Heart right ventricle (tissue), 16 donors: ENCODE data around the gene MACROD2. TPM values are rescaled to one million over a fixed set of nuclear protein-coding genes. Genes with fewer than 3 reads are reported as not detected.

Experiments
- ATAC-seq, 8 donors: fragments of 200-7000 bp; cut with Tn5 transposase; one replicate each; pipeline ENCODE4 v1.9.1; 2020; ENCODE audit warnings: mild to moderate bottlenecking in 8 of 8, moderate library complexity in 8 of 8, moderate number of reproducible peaks in 1 of 8
- DNase-seq, 2 donors: peaks; one replicate each; pipeline ENCODE4 v3.0.0-alpha.2; 2020
- H3K27ac ChIP-seq, 10 donors: fragments of 200-600 bp; sonication (generic) in 2 of 10; one replicate each; pipeline versions ENCODE4 v1.5.0 to v1.8.0; 2020 to 2022; ENCODE audit warnings: mild to moderate bottlenecking in 3 of 10
- H3K27me3 ChIP-seq, 7 donors: fragments of 200-600 bp; one replicate each; pipeline ENCODE4 v1.8.0; 2021 to 2022; ENCODE audit warnings: mild to moderate bottlenecking in 2 of 7
- H3K36me3 ChIP-seq, 9 donors: fragments of 200-600 bp; sonication (generic) in 1 of 9; one replicate each; pipeline versions ENCODE4 v1.5.0 to v1.8.0; 2020 to 2022; ENCODE audit warnings: mild to moderate bottlenecking in 2 of 9
- H3K4me1 ChIP-seq, 9 donors: fragments of 200-600 bp; sonication (generic) in 1 of 9; one replicate each; pipeline versions ENCODE4 v1.5.0 to v1.8.0; 2020 to 2022; ENCODE audit warnings: mild to moderate bottlenecking in 4 of 9
- H3K4me3 ChIP-seq, 10 donors: fragments of 200-600 bp; sonication (generic) in 2 of 10; one replicate each; pipeline versions ENCODE4 v1.5.0 to v1.8.0; 2020 to 2022; ENCODE audit warnings: mild to moderate bottlenecking in 7 of 10, moderate library complexity in 2 of 10
- H3K9me3 ChIP-seq, 11 donors: fragments of 200-600 bp in 10 of 11; sonication (generic) in 2 of 11; one replicate each; pipeline versions ENCODE4 v1.5.0 to v1.8.0; 2013 to 2022; ENCODE audit warnings: mild to moderate bottlenecking in 2 of 11, control low read depth in 1 of 11, moderate library complexity in 1 of 11
- CTCF ChIP-seq, 9 donors: fragments of 200-600 bp; sonication (generic) in 2 of 9; IDR thresholded peaks; one replicate each; pipeline versions ENCODE4 v1.5.0 to v1.8.0; 2021 to 2022; ENCODE audit warnings: antibody characterized with exemption in 9 of 9, mild to moderate bottlenecking in 5 of 9, moderate library complexity in 1 of 9
- WGBS, 2 donors: extraction: QIAGEN DNeasy Blood & Tissue Kit; methylation state at CpG; one replicate each; pipeline ENCODE4 v1.1.7; 2013; ENCODE audit warnings: inconsistent platforms in 1 of 2; 5-methylcytosine and 5-hydroxymethylcytosine counted together
- intact Hi-C, 10 donors: fragments of 100-400 bp; cut with DNase I; formaldehyde crosslinking; loops; one replicate each; pipeline versions ENCODE4 v1.11.1 to v1.14.2; 2022
- polyA plus RNA-seq, 2 donors: library from polyadenylated mRNA; stranded (reverse); fragments of 200-250 nt; gene quantifications; one replicate each; pipeline ENCODE4 v1.2.3, GENCODE V29; 2013
- total RNA-seq, 10 donors: library from RNA; stranded (reverse); fragmentation: NEBNext Ultra II Directional in 3 of 10; extraction: Animal tissue kit (Norgen Biotek cat#: 25700) in 3 of 10; gene quantifications; one replicate each; pipeline versions ENCODE4 v1.2.1 to v1.2.4, GENCODE V29; 2021 to 2023
- donor health status: Arrhythmogenic right ventricular cardiomyopathy.
- donor health status: ischemic (EF 13 %, LVEDD 7.1; RV severe dilation, severe dysfunction).
- donor health status: healthy with polysubstance abuse.
- donor health status: DM: no; HTN: yes; CAD: no.
- donor health status: DM: no; HTN: no; CAD: no.
- donor health status: ischemic (EF 25% LVEDD 6.9; RV normal size, moderate dysfunction).
- donor health status: ischemic (EF 25% LVEDD 5.7; RV mildly dilated, moderate dysfunction).
- donor health status: healthy.
- donor health status: DM: yes; HTN: yes; CAD: no.
- donor health status: Ischemic cardiomyopathy.
- donor health status: ischemic (EF 35%, LVEDD 5.7; RV mildly dilated, moderate dysfunction).
- donor health status: nonischemic (EF 11% LVEDD 7.7; RV severe dilation, severe dysfunction).
- donor health status: DM: yes; HTN: yes; CAD: no.
- donor health status: PGD.
- donor health status: ischemic (EF 29% LVEDD 5.4; RV normal size, mild dysfunction).
- donor health status: nonischemic (EF 23%, LVEDD 6.1; RV moderate dilation, normal function).

Gene MACROD2
- total and polyA plus RNA-seq, 12 donors, result 0.28 to 6.4 (median 4.1) TPM

GRCh38 chr20:16028923-16029322 lies 2033.6 kb downstream of the MACROD2 start:
- H3K36me3 ChIP-seq, result no peaks in the 10 kb centered on the region
- intact Hi-C loops, result no loop called here
- no peak overlapping the region for H3K4me3 ChIP-seq
- no peak for ATAC-seq
- no peaks in the 10 kb centered on the region for H3K9me3 ChIP-seq
- WGBS, 2 donors, result 90 to 93% methylated on average over 6 of the region's 6 CpGs
- TF ChIP-seq CTCF (IDR thresholded peaks at IDR 0.05), result no peak
- no peak for DNase-seq
- peaks cover 0 to 6% (median 2%) of the 10 kb centered on the region in 7 donors for H3K27me3 ChIP-seq
- H3K27ac ChIP-seq, result no peak overlapping the region
- H3K4me1 ChIP-seq, result no peaks in the 10 kb centered on the region

GRCh38 chr20:16030253-16030652 lies 2034.9 kb downstream of the MACROD2 start:
- Histone ChIP-seq H3K27ac (no peak overlapping the region), H3K27me3 (peaks cover 0 to 6% (median 2%) of the 10 kb centered on the region in 7 donors), H3K4me3 (no peak overlapping the region), H3K9me3 (no peaks in the 10 kb centered on the region), H3K36me3 (no peaks in the 10 kb centered on the region), H3K4me1 (no peaks in the 10 kb centered on the region)
- DNase-seq, result no peak
- no peak for ATAC-seq
- TF ChIP-seq CTCF (IDR thresholded peaks at IDR 0.05), result no peak
- 42 to 68% methylated on average over 2 of the region's 2 CpGs for WGBS, 2 donors
- intact Hi-C loops, result no loop called here

- no peaks in the 10 kb centered on the region for H3K4me1 ChIP-seq
- no peak for ATAC-seq
- no peaks in the 10 kb centered on the region for H3K36me3 ChIP-seq
- intact Hi-C loops, result no loop called here
- H3K9me3 ChIP-seq, result no peaks in the 10 kb centered on the region
- 74 to 83% methylated on average over 3 of the region's 3 CpGs for WGBS, 2 donors
- H3K27me3 ChIP-seq, result no peaks in the 10 kb centered on the region
- no peak for TF ChIP-seq CTCF (IDR thresholded peaks at IDR 0.05)
- H3K27ac ChIP-seq, result no peak overlapping the region
- no peak overlapping the region for H3K4me3 ChIP-seq
- DNase-seq, result no peak
Measured at GRCh38 chr20:16035576-16035975, 2040.3 kb downstream of the MACROD2 start.

- 94% methylated on average over 1 of the region's 1 CpG for WGBS, 2 donors
- Histone ChIP-seq H3K27me3 (no peaks in the 10 kb centered on the region), H3K4me1 (no peaks in the 10 kb centered on the region), H3K4me3 (no peak overlapping the region), H3K27ac (no peak overlapping the region), H3K9me3 (no peaks in the 10 kb centered on the region), H3K36me3 (no peaks in the 10 kb centered on the region)
- ATAC-seq (no peak), DNase-seq (no peak)
- intact Hi-C loops, result no loop called here
- no peak for TF ChIP-seq CTCF (IDR thresholded peaks at IDR 0.05)
Measured at GRCh38 chr20:16036331-16036730, 2041.0 kb downstream of the MACROD2 start.

GRCh38 chr20:16040742-16041141 lies 2045.4 kb downstream of the MACROD2 start:
- Histone ChIP-seq H3K9me3 (peaks cover 0 to 3% (median 0%) of the 10 kb centered on the region in 11 donors), H3K4me1 (no peaks in the 10 kb centered on the region), H3K27me3 (peaks cover 0 to 2% (median 0%) of the 10 kb centered on the region in 7 donors), H3K27ac (no peak overlapping the region), H3K4me3 (no peak overlapping the region), H3K36me3 (no peaks in the 10 kb centered on the region)
- ATAC-seq (no peak), DNase-seq (no peak)
- intact Hi-C loops, result no loop called here
- TF ChIP-seq CTCF (IDR thresholded peaks at IDR 0.05), result no peak
